GM19023 (cell line): ENCODE results near the gene PPFIBP2.

Experiments used
- ATAC-seq: cut with Tn5 transposase; IDR thresholded peaks from one replicate; pipeline ENCODE4 v1.9.1; 2021; ENCODE audit warnings: mild to moderate bottlenecking, moderate library complexity; ENCODE audit not compliant: unreplicated experiment

The PPFIBP2 gene

DNA sequence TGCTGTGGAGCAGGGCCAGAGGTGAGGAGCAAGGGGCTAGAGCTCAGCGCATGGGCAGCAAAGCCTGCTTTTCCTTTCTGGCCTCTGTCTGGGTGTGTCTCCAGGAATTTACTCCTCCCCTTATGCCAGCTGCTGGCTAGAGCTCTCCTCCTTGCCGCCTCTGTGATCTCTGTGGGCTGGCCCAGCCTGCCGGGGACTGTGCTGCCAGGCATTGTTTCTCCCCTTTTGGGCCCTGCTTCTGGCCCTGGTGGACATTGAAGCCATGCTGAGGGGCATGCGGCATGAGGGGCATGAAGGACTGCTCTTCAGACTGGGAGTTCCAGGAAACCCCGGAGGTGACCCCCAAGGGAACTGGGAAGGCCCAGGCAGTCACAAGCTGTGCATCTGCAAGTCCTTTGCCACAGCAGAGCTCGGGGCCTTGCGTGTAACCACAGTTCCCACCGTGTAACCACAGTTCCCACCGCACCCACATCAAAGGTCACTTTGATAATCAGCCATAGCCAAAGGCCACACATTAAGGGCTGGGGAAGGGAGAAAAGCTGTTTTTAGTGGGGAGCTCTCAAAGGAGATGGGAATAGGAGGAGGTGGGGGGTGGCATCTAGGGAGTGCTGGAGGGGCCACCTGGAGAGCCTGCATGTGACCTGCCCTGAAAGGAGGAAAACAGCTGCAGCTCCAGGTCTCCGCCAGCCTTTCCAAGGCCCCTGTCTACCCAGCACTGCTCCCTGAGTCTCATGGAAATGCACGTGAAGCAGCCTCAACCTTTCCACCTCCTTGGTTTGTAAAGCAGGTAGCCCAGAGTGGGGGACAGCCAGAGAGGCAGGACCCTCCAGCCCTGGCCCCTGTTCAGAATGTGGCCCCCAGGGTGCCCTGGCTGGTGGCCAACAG, 62.3 kb downstream of the PPFIBP2 start:
- ATAC-seq, result no peak

DNA sequence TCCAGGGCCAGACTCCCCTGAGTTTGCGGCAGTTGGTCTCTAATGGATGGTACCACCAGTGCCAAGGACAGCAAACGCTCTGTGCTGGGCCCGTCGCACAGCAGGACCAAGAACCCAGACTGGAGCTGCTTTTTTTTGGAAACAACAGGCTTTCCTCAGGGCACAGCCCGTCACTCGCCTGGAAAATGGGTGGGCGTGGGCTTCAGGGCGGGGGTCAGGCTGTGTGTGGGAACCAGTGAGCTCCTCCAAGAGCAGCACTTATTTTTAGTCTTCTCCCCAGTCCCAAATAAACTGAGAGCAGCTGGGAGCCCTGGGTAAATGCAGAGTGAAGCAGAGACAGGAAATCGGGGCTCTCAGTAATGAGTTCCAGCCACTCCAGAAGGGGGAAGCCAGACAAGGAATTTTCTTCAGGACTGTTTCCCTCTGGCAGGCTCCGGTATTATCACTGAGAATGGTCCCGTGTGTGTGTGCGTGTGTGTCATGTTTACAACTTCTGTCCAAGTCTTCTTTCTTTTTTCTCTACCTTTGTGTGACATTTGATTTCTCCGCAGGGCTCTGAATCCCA, 63.0 kb downstream of the PPFIBP2 start:
- ATAC-seq, result no peak

DNA sequence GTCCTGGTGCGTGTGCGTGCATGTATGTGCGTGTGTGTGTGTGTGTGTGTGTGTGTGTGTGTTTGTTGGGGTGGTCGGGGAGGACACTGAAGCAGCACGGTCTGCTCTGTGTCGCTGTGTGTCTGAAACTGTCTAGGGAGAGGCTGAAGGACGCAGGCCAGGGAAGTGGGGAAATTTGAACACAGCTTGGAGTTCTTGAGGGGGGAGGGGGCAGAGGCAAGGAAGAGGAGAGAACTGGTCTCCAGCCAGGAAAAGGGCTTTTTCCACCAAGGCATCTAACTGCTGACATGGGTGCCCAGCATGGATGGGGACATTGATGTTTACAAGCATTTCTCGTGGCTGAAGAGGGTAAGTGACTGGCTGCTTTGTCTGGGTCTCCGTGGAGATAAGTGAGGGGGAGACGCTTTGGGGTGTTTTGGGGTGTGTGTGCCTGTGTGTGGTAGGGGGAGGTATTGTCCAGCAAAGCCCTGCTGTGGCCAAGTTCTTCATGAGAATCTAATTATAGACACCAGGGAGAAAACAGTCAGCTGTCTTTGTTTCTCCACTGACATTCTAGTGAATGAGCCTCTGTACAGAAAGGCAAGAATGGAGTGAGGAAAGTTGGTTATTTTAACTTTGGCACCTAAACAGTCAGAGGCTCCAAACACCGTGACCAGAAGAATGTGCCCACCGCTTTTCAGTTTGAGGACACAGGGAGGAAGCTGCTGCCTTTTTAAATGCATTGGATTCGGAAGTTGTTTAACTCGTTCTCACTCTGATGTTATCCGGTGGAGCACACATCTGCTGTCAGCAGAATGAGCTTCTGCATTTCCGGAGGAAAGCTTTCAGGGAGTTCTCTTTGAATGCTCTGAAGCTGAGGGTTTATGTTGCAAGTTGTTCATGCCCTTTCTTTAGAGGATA, 63.7 kb downstream of the PPFIBP2 start:
- ATAC-seq, result no peak

- no peak for ATAC-seq
Measured at GRCh38 chr11:7578276-7578955, 64.6 kb downstream of the PPFIBP2 start.

DNA sequence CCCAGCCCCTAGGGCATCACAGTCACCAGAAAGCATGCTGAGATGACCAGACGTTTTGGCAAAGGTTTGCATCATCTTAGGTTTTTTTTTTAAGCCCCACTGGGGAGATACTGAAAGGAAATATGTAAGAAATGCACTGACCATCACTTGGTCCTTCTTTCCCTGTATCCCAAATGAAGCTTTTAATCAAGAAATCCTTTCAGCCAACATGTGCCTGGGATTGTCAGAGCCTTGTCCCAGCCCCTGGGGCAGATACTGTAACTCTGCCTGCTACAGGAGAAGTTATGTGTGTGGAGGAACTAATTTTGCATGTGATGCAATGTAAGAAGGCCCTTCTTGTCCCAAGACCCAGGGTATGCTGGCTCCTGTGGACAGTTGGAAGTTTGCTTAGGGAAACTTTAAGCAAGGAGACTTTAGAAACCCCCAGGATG, 65.6 kb downstream of the PPFIBP2 start:
- no peak for ATAC-seq

GRCh38 chr11:7581021-7581590, 67.3 kb downstream of the PPFIBP2 start:
- ATAC-seq, result no peak

DNA sequence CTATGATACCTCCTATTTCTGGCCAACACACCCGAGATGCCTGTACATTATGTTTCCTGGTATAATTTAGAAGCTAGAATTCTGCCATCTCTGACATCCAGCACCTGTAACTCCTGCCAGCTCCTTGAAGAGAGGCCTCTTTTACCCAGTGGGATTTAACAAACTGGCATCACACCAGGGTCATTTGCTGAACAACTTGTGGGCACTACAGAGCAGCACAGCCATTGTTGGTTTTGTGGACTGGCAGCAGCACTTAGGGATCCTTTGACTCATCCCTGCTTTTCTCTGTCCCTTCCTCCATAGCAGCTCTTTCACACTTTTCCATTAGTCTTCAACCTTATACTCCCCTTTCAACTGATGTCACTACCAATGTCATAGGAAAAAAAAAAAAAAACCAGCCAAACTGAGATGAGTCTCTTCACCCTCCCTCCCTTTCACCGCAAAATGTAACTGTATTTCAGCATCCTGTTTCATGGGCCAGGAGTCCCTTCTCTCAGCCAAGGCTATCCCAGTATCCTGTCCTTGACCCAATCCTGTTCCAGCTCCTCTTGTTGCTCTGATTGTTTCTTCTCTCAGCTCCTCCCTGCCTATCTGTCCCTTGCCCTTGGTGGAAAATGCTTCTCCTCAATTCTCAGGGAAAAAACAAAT, 68.7 kb downstream of the PPFIBP2 start:
- no peak for ATAC-seq

GRCh38 chr11:7583248-7583647, 69.4 kb downstream of the PPFIBP2 start:
- ATAC-seq, result no peak

- no peak for ATAC-seq
Measured at GRCh38 chr11:7584910-7585309, 71.1 kb downstream of the PPFIBP2 start.

DNA sequence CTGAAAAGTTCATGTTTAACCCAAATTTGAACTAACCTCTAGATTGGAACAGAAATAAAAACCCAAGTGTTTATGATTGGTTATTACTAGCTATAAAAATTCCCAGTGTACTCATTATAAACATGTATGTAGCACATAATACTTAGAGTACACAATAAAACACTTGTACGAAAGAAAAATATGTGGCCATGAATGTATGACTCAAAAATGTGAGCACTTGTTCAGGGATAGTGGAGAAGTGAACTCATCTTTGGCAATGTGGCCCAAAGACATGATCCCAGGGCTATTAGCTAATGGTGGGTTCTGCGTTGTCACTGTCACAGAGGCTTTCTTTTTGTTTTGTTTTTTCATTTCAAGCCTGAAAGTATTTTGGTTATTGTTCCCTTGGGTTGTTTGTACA, 72.0 kb downstream of the PPFIBP2 start:
- no peak for ATAC-seq

DNA sequence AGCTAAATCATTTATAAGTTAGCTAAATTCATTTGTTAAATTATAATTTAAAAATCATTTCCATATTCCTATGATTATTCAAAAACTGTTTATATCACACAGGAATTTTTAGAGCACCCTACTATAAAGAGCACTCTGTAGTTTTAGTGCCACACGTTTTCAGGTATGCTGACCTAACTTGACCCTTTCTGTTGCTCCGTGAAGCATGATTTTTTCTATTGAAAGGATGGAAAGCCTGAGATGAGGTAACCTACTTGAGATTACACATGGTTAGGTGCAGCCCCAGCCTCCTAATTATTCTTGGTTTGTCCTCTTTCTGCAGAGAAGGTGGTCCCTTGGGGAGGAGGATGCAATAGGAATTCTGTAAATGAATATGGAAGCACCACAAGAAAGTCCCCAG, 72.6 kb downstream of the PPFIBP2 start:
- no peak for ATAC-seq

DNA sequence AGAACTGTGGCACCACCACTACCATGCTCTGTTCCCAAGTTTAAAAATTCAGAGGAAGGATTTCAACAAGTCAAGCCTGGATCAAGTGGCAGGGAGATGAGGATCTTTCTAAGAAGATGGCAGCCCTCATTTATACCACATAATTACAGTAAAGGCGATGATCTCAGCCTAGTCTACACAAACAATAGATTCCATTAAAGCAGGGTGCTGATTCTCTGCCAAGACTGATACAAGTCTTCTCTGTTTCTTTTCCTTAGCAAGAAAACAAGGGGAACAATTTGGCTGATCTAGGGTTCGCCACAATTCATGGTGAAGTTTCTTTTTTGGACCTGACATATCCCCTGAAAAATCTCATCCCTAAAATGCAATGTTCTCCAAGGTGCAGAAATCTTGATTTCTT, 73.9 kb downstream of the PPFIBP2 start:
- ATAC-seq, result no peak

DNA sequence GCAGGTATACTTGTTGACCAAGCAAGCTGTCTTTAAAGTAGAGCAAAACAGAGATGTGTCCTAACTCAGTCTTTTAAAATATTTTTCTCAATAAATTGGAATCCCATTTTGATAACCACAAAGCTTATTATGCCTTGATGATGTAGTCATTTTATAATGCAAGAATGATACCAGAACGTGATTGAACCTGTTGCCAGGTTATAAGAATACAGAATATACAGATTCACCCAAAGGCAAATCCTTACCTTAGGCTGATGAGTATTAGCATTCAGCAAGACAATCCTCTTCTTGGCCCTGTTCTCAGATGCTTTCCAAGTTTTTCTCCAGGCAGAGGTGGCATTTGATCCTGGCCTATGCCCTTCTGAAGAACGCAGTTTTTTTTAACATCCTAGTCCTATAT, 76.1 kb downstream of the PPFIBP2 start:
- no peak for ATAC-seq

- no peak for ATAC-seq
Measured at GRCh38 chr11:7590529-7590928, 76.7 kb downstream of the PPFIBP2 start.

GRCh38 chr11:7591107-7591894, 77.5 kb downstream of the PPFIBP2 start:
- ATAC-seq, result no peak

GRCh38 chr11:7591987-7592386, 78.2 kb downstream of the PPFIBP2 start:
- ATAC-seq, result no peak

- ATAC-seq, result no peak
Measured at GRCh38 chr11:7592711-7593110, 78.9 kb downstream of the PPFIBP2 start.

GRCh38 chr11:7593481-7593880, 79.7 kb downstream of the PPFIBP2 start:
- no peak for ATAC-seq
